ELR (cell line): ENCODE data around the gene STEEP1.

Experiments used
- DNase-seq: peaks from one replicate; pipeline ENCODE4 v3.0.0-alpha.2; 2015; ENCODE audit warnings: low read depth

STEEP1 gene

DNA sequence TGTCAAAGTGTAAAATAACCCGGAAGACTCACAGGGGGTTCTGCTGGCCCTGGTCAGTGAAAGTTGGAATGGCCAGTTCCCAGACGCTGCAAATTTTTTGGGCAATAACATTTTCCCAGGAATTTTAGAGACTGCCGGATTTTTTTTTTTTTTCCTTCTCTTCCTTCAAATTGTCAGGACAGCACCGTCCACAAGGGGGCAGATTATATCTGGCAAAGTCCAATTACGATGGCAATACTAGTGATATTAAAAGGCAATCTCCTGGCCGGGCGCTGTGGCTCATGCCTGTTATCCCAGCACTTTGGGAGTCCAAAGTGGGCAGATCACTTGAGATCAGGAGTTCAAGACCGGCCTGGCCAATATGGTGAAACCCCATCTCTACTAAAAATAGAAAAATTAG lies 76.5 kb downstream of the STEEP1 start:
- DNase-seq, result peak; percentile 64
